ENCODE data around the gene TMEM205.

TMEM205 gene

GRCh38 chr19:11295665-11296245, 50.3 kb downstream of the TMEM205 start, which contains the start of gene TSPAN16:
TSS of gene TSPAN16 (plus strand) at chr19:11296160. CDS start at chr19:11296298, 138 bp downstream.
- DNase-seq, result no peak

DNA sequence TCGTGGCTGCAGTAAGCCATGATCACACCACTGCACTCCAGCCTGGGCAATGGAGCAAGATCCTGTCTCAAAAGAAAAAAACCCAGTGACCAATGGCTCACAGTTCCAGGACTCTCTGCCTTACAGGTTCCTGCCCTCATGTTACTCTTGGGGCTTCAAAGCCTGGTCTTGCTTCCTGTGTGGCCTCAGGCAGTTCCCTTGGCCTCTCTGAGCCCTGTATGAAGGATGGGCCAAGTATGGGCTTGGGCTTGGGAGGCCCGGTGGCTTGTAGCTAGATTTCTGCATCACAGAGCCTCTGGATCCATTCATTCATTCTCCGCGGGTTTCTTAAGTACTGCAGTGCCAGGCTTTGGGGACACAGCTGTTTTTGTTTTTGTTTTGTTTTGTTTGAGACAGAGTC, 50.9 kb downstream of the TMEM205 start:
- no peak for DNase-seq

- peak; percentile 99 for DNase-seq
These were observed 52.4 kb downstream of the TMEM205 start for GRCh38 chr19:11293433-11294389.

Measured in inflammatory macrophage treated with lipopolysaccharide for 4 hours (primary cell).